Measurements from ENCODE around the gene TRPC4.

TRPC4 gene

DNA sequence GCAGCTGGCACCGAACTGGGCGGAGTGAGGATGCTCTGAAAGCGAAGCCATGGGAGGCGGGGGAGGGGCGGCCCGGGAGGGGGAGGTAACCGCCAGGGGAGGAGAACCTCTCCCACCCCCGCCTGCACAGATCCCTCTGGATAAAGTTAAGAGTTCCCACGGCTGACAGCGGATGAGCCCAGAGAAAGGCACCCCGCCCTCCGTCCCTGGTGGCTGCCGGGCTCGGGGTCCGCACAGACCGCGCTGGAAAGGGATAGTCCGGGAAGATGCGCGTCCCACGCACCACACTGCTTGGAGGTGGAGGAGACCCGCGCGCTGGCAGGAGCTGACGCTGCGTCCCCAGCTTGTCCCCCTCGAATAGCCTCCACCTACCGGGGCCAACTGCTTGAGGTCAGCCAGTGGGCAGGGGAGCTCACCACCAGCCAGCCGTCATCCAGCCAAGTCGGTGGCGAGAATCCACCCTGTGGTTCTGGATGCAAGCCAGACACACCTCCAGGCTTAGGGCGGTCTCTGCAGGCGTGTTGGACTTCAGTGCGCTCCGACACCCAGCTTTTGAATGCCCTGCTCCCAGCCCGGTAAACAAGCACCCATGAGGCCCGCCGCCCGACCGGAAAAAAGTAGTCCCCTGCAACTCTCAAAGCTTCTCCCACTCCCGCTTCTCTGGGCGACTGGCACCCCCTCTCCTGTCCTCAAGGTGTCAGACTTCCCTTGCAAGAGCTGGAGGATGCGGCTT is at the start of gene TRPC4:
TRPC4 (minus strand) TSS at position 17 of the 733 bp plus-strand sequence. CDS start 86,439 bp downstream, outside the sequence.
- DNase-seq = peak; percentile 86

DNA sequence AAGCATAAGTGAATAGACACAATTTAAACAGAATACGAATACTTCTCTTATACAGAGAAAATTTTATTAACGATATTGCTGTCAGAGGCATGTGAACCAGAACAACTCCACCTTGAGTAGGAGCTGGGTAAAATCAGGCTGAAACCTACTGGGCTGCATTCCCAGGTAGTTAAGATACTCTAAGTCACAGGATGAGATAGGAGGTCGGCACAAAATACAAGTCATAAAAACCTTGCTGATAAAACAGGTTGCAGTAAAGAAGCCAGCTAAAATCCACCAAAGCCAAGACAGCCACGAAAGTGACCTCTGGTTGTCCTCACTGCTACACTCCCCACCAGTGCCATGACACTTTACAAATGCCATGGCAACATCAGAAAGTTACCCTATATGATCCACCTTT is 49.2 kb upstream of the TRPC4 start:
- no peak for DNase-seq

GRCh38 chr13:37918116-37918714 is 48.6 kb upstream of the TRPC4 start:
- DNase-seq = no peak

GRCh38 chr13:37914781-37915391 is 45.3 kb upstream of the TRPC4 start:
- DNase-seq = no peak

- no peak for DNase-seq
Measured at GRCh38 chr13:37910790-37911189, 41.2 kb upstream of the TRPC4 start.

DNA sequence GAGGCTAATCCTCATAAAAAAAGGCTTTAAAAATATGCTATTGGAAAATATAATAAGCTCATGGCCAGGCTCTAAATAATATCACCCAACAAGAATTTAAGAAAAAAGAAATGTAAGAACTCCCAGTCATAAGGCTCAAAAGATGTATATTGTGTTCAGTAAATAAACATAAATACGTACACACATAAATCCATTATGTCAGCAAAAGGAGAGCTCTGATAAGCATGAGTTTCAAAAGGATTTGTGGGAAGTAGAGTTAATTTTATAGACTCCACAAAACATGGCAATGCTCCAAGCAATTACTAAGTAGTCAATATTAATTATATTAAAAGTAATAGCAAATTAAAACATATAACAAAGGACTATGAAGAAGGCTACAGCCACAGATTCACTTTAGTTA is 37.3 kb upstream of the TRPC4 start:
- DNase-seq = no peak

DNA sequence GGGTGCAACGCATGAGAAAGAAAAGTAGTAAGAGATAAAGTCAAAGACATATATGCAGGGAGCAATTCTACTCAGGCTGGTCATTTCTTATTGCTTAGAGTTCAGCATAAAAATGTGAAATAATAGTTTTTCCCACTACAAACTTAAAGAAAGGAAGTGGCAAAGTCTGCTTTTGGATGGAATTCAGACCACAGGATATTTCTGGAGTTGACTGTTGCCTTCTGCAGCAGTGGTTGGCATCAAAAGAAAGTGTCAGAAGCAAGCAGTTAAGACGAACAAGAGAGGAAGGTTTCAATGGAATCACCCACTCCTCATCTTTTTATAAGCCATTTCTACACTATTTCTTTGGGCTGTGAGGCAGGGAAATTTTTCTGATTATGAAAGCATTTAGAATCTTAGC is 36.2 kb upstream of the TRPC4 start:
- DNase-seq = no peak

- DNase-seq = no peak
Measured at GRCh38 chr13:37899753-37900152, 30.2 kb upstream of the TRPC4 start.

GRCh38 chr13:37893321-37893720 is 23.7 kb upstream of the TRPC4 start:
- no peak for DNase-seq

DNA sequence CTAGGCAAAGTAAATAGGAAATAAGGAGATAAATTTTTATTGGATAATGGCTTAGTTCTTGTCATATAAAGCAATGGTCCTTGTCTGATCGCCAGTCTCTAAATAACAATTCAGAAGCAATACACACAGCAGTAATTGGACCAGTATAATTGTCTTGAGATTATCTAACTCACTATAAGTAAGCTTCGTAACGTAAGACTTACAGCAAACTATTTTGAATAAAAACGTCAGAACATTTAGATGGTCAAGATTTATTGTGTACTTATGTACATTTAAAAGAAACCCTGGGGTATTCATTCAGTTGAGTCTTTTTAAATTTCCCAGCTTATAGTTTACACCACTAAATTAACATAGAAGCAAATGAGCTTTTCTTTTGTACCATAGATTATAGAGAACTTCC is 20.2 kb upstream of the TRPC4 start:
- no peak for DNase-seq

GRCh38 chr13:37889102-37889501 is 19.5 kb upstream of the TRPC4 start:
- DNase-seq = no peak

GRCh38 chr13:37886879-37887278 is 17.3 kb upstream of the TRPC4 start:
- no peak for DNase-seq

- DNase-seq = no peak
Measured at GRCh38 chr13:37884674-37885073, 15.1 kb upstream of the TRPC4 start.

DNA sequence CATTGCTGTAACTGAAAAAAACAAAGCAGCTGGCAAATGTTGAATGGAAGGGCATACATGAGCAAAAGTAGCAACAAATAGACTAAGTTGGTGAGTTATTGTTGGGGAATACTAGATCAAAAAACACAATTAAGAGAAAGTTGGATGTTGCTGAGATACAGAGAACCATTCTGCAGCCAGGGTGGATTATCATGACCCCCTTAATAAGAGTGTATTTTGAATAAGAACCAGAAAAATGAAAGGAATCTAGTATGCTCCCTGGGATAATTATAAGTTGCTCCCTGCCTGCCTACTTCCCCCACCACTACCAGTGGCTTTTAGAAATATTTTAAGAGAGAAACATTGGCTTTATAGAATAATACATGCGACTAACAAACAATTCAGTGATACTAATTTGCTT is 14.5 kb upstream of the TRPC4 start:
- no peak for DNase-seq

DNA sequence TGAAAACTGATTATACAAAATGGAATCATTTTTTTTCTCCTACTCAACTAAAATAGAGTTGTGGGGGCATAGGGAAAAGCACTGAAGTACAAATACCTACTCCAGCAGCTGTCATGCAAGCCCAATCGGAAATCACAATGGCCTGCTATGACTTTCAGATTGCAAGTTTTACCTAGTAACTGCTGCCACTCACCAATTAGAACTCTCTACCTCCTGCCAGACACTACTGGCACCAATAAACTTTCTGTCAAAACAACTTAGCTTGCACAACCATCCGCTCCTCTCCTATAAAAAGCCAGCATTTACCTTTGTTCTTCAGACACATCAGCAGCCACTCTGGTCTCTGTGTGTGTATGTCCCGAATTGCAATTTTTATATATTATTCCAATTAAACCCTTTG is 9.3 kb upstream of the TRPC4 start:
- DNase-seq = no peak

- no peak for DNase-seq
Measured at GRCh38 chr13:37878496-37878895, 8.9 kb upstream of the TRPC4 start.

- peak; percentile 84 for DNase-seq
Measured at GRCh38 chr13:37870895-37871550, 1.5 kb upstream of the TRPC4 start.

GRCh38 chr13:37870489-37870845 is 895 bp upstream of the TRPC4 start:
- no peak for DNase-seq

DNA sequence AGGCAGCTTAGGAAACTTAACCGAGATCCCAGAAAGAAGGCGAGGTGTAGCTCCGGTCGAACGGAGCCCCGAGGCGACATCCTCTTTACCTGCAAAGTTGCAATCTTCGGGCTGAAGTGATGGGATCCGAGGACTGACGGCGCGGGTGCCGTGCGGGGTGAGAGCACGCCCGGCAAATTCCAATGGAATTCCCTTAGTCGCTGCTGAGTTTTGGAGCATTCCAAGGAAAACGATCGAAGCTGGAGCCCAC is 141 bp downstream of the TRPC4 start:
- peak; percentile 65 for DNase-seq

- peak; percentile 54 for DNase-seq
Measured at GRCh38 chr13:37868691-37869505, 674 bp downstream of the TRPC4 start.

- DNase-seq = no peak
Measured at GRCh38 chr13:37863708-37864107, 5.9 kb downstream of the TRPC4 start.

DNA sequence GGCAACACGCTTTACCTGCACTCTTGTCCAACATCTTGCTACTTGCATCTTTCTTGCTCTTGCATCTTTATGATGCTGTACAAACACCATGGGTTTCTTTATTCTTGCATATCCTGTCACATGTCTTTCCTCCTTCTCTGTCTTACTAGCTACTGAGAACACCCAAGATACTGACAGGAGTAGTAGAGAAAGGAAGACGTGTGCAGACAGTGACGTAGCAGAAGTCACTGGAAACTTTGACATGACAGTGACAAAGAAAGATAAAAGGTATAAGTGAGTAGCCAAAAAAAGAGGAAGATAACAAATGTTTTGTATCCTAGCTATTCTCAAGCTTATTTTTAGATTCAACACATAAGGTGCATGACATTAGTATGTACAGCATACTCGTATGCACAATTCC is 34.2 kb downstream of the TRPC4 start:
- DNase-seq = no peak

- no peak for DNase-seq
Measured at GRCh38 chr13:37833411-37833810, 36.2 kb downstream of the TRPC4 start.

All from islet precursor cell (in vitro differentiated cells).